NCI-H345 treated with DMSO at 0.1 percent for 48 hours (cell line): ENCODE results near the gene PFKFB3.

Source experiments
- DNase-seq: peaks from one replicate; lab custom pipeline; 2025; ENCODE audit not compliant: unreplicated experiment; lab: John Stamatoyannopoulos, UW

Gene PFKFB3

DNA sequence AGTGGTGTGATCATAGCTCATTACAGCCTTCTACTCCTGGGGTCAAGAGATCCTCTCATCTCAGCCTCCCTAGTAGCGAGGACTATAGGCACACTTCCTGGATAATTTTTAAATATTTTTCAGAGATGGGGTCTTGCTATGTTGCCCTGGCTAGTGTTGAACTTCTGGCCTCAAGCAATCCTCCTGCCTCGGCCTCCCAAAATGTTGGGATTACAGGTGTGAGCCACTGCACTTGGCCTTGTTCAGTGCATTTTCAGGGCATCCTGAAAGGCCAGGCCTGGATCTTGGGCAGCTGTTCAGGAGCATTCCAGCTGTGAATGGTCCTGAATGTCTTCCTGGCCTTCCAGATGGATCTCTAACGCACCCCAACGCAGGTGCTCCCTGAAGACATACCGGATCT, 95.7 kb downstream of the PFKFB3 start:
- no peak for DNase-seq

DNA sequence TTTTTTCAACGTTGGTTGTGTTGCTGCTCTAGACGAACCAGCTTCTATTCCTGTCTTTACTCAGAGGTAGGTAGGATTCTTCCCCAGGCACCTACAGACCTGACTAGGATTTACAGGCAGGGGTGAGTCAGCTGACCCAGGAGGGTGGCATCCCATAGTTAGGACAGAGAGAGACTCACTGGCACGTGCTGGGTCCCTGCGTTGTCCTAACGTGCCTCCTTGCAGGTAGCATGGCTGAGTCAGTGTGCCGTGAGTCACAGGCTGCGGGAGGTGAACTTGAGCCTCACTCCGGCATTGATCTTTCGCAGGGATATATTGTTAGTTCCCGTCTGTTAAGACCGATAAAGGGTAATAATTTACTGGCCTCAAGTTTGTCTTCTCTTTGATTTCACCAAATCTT, 96.5 kb downstream of the PFKFB3 start:
- DNase-seq = no peak

DNA sequence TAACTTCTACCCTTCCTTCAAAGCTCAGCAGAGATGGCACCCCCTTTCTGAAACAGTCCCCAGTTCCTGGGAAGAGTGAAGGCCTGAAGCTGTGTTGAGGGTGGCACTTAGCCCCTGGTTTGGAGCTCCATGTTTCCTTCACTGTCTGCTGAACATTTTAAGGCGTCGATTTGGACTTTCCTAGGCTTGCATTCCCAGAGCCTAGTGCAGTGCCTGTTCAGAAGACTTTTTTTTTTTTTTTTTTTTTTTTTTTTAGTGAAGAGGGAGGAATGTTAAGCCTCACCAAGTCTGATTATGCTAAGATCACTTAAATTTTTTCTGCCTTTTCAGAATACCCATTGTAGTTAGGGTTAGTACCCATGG, 97.0 kb downstream of the PFKFB3 start:
- no peak for DNase-seq

DNA sequence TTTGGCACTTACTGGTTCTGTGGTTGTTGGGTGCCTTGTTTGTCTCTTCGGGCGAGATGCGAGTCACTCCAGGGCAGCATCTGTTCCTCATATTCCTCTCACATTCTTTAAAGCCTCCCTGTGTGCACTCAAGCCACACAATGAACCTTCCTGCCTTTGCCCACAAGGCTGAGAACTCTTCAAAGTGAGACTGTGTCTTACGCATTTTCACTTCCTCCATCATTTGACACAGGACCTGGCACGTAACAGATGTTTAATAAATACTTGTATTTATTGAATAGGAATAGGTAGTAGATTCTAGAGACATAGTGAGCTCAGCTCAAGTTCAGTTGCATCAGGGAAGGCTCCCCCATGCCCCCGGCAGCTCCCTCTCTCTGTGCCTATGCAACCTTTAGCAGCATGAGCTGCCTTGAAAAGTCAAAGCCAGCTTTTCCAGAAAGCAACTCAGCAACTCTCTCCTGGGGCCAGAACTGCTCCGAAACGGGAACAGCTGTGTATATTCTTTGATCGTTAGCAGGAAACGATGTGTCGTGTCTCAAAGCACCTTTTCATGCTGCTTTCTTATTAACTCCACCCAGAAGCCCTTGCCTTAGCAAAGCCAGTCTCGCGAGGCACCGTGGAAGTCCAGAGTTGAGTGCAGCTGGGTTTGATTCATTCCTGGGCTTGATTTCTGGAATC, 97.5 kb downstream of the PFKFB3 start:
- DNase-seq = no peak

DNA sequence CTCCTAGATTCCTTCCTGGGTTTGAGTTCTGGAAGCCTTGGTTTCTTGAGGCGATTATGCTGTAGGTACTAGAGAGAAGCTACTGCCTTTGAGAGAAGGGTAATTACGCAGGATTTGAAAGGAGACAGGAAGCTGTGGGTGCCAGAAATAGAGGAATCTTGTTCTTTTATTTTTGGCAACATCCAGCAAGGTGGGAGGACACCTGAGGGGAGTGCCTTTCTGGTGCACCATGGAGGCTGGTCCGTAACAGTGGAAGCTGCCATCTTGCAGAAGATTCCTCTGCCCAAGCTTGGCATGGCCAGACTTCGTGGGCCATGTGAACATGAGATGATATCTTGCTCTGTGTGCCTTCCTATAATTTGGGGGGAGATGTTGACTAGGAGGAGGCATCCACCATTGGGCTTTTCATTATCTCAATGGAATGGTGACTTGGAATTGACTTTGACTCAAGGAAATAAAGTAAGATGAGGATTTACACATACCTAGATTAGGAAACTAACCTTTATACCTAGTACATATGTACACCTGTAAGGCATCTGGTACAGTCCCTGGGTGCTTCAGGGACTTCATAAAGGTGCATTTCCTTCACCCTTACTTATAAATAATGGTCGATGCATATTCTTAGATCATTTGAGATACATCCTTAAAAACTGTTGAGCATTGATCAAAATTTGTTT, 98.2 kb downstream of the PFKFB3 start:
- DNase-seq = no peak

DNA sequence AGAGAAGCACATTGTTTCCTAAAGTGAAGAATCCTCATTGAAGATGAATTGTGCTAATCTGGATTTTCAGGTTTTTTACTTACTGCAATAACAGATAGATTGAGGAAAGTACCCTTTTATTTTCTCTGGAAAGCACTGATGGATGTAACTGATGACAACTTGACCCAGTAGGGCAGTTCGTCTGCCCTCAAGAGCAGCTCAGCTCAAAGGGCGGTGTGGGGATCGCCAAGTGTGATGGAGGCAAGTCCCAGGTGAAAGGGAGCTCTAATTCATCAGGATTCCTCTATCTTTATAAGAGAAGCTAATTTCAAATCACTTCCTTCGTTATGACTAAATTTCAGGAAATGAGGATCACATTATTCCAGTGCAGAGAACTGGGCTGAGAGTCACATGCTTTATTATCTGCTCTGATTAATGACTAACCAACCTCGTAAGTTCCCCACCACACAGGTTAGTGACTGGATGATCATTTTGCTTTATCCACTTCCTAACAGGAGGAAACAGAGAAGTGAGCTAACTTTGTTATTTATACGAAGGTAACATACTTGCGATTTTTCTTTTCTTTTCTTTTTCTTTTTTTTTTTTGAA, 98.8 kb downstream of the PFKFB3 start:
- no peak for DNase-seq
